Left forelimb (tissue), 1 donor: ENCODE measurements around the gene ZFHX3.

Experiments
- DNase-seq: peaks from one replicate; pipeline ENCODE4 v3.0.0-alpha.2; 2018; ENCODE audit warnings: low spot score

ZFHX3 gene

GRCh38 chr16:72950669-72951068, 97.3 kb downstream of the ZFHX3 start:
- no peak for DNase-seq

DNA sequence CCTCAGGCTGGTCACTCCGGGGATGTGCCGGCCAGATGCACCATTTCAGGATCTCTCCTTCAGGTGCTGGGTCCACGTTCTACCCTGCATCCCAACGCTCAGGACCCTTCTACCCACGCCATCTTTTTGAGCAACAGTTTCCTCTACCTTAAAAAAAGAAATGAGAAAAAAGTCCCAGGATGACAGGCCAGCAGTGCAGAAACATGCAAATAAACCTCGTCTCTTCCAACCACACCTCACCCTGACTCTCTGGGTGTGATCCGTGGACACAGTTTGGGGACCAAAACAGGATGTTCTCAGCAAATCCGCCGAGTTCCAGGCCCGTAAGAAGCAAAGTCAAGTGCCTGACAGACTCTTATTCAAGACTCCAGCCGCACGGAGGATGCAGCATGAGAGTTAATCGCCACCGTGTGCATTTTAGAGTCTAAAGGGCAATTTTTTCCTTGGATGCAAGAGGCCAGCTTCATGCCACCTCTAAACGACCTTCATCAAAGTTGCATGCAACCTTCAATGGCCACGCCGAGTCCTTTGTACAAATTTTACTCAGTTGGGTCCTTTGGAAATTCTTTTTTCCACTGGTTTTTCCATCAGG, 99.6 kb downstream of the ZFHX3 start:
- no peak for DNase-seq

DNA sequence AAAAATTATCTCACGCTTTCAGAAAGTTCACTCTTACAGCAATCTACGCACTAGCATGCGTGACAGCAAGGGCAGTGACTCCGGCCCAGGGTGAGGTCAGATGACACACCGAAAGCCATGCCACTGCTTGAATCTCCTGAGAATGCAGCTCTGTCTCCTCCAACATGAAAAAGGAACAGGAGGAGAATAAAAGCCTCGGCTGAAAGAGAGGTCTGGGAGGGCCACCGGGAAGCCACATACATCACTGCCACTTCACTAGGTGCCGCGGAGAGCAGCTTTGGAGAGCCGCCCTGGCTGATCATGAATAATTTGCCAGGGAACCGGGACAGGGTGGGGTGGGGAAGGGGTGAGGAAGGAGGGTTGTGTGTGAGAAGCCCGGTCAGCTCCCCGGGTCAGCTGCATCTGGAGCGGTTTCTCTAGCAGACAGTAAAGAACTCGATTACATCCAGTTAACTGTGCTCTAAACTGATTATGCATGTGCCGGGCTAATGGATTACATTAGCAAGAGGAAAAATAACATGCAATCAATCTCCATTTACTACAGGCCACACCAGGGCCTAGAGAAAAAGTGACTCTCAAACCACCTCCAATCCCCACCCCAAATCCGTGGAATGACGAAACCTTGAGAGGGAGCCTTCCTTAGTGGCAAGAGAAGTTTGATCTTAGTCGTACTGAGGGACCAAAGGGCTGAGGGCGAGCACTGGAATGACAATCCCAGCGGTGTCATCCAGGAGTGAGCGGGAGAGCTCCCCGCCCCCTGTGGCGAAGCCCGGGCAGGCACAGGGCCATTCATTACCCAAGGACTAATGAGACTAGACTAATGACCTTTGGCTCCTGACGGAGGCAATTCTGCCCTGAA, 100.3 kb downstream of the ZFHX3 start:
- no peak for DNase-seq

DNA sequence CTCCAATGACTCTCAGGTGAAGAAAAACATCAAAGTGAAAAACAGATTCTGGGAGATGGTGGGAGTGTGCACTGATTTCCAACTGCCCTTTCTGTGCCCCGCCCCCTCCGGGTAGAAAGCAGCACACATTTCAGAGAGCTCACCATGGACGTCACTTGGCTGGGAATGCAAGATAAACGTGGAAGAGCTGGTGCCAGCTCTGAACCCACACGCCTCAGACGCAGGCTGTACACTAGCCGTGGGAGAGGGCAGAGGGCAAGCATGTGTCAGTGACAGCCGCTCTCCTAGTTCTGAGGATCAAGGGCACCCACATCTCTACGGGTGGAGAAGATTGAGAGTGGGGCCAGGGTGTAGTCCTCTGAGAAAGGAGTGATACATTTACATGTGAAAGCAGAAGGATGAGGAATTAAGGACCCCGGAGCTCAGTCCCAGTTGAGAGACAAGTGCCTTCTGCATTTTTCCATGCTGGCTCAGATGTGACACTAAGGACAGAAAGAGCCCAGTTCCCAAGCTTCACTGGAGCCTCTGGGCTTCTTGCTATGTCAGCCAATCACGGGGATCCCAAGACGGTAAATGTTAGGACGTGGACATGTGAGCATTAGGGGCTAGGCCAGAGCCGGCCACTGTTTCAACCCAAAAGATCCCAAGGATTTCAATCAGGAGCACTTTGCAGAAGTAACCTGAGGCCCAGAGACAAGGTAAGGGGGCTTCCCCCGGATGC, 101.3 kb downstream of the ZFHX3 start:
- no peak for DNase-seq

DNA sequence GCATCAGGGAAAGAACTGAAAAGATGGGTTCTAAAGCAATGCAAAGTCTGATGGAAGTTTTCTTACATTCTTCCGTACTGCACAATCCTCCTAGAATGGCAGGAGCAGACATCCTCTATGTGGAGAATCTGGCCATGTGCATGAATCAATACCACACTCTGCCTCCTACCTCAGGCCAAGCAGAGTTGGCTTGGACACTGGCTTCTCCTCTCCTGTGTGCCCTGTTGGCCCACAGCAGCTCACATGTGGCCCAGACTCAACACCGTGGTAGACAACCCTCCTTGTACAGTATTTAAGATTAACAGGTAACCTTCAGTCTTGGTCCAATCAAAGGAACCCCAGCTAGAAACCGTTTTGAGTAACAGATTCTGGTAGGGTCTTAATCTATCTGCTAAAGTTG, 101.9 kb downstream of the ZFHX3 start:
- DNase-seq = no peak

GRCh38 chr16:72945611-72946010, 102.3 kb downstream of the ZFHX3 start:
- no peak for DNase-seq

- DNase-seq = no peak
These were observed 103.0 kb downstream of the ZFHX3 start for GRCh38 chr16:72944757-72945485.

GRCh38 chr16:72942021-72942420, 105.9 kb downstream of the ZFHX3 start:
- no peak for DNase-seq

- DNase-seq = no peak
These were observed 107.0 kb downstream of the ZFHX3 start for GRCh38 chr16:72940886-72941285.

GRCh38 chr16:72939247-72939646, 108.7 kb downstream of the ZFHX3 start:
- DNase-seq = no peak

- peak; percentile 84 for DNase-seq
These were observed 109.1 kb downstream of the ZFHX3 start for GRCh38 chr16:72938795-72939164.

GRCh38 chr16:72937916-72938794, 109.8 kb downstream of the ZFHX3 start:
- DNase-seq = no peak

DNA sequence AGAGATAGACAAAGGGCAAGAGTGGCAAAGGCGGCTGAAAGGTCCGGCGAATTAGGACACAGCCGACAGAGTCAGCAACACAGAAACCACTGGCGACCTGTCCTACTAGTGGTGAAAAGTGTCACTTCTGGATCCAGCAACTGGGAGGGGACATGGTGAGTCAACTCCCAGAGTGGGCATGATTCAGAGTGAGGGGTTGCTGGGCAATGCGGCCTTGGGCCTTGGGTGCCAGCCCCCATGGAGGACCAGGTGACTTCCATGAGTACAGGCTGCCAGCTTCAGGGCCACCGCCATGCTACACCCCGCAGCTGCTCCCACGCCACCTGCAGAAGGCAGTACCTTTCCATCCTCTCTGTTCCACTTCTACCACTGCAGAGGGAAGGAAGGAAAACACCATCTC, 110.6 kb downstream of the ZFHX3 start:
- no peak for DNase-seq

DNA sequence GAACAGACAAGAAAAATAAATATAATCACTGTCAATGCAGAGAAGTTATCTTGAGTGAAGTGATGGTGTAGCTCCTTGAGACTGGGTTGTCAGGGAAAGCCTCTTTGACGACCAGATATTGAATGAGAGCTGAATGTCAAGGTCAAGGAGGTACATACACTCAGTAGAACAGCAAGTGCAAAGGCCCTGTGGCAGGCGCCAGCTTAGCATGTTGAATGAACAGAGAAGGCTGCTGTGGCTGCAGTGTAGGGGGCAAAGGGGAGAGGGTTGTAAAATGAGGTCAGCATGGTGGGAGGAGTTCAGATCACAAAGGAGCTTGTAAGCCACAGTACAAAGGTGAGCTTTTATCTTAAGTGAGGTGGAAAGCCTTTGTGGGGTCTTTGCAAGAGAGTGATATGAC, 111.5 kb downstream of the ZFHX3 start:
- no peak for DNase-seq

DNA sequence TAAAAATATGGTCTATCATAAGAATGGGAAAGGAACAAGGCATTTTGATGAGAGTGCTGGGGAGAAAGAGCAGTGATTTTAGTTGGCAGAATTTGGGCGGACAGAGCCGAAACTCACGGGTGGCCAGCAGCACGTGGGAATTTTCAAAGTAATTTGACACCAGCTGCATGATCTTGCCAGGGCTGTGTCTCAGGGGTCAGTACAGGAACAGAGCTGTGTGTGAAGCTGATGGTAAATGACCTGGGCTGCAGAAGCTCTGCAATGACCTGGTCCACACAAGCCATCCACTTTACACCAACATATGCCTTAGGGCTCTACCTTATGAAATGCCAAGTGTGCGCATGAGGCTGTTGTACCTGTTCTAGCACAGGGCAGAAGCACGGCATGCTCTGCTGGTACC, 112.0 kb downstream of the ZFHX3 start:
- no peak for DNase-seq

DNA sequence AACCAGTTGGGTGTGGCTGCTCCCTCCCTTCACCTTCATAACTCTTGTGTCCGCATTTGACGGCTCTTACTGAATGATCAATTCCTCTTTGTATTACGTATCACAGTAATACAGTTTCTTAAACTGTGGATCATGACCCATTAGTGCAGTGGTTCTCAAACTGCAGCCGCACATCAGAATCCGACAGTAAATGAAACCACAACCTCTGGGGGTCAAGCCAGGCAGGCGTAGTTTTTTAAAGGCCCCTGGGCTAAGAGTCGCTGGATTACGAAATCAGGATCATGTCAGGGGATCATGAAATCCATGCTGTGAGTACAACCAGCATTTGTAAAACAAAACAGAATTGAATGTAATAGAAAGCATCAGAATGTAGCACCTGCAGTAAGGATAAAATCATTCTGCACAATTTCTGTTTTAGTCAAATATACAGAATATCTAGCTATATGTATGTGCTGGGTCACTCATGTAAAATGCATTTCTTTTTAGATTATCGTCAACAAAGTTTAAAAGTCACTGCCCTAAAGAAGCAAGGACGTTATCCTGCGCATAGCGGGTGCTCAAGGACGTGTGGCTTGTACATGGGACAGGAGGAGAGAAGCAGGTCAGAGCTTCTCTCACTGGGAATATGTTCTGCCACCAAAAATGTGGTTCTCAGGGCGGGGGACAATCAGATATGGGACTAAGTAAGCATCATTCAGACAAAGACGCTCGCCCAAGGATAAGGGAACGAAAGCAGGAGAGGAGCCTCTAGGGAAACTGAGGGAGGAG, 113.1 kb downstream of the ZFHX3 start:
- DNase-seq = no peak

- no peak for DNase-seq
These were observed 115.1 kb downstream of the ZFHX3 start for GRCh38 chr16:72932677-72933335.

DNA sequence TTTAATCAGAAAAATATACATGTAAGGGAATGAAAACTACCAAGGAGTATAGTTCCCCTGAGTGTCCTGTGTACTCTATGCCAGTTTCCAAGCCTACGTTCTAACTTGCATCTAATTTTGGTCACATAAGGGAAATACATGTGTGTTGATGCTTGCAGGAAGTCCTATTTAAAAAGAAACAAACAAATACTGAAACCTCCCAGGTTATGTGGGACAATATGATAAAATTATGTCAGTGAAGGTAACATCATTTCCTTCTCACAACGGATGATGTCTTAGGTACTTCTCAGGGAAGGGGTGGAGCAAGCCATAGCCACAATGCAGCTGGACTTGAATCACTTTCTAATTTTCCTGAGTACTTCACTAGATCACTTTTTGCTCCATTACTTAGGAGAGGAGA, 115.9 kb downstream of the ZFHX3 start:
- no peak for DNase-seq

- DNase-seq = no peak
These were observed 117.5 kb downstream of the ZFHX3 start for GRCh38 chr16:72930396-72930795.
